Cerebellar cortex (tissue), 1 donor: ENCODE results near the gene GALNT4.

Source experiments
- DNase-seq: peaks from one replicate; pipeline ENCODE4 v3.0.0-alpha.2; 2015; ENCODE audit warnings: low spot score

The GALNT4 gene

DNA sequence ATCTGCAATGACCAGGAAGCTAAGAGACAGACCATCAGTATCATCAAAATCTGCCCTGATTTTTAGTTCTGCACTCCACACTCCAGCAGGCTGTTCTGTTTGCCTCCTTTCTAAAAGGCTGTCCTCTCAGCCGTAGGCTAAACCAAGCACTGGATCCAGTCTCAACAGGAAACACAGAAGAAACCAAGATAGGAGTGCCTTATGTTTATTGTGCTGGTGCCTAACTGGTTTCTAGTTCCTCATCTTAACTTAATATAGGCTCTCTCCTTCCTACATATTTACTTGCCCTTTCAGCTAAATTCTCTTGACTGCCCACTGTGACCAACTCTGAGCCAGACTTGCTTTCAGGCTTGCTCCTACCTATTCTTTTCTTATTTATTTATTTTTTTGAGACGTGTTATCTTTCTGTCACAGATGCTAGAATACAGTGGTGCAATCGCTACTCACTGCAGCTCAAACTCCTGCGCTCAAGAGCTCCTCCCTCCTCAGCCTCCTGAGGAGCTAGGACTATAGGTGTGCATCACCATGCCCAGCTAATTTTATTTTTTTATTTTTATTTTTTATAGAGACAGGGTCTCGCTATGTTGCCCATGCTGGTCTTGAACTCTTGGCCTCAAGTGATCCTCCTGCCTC, 30.8 kb downstream of the GALNT4 start:
- no peak for DNase-seq

DNA sequence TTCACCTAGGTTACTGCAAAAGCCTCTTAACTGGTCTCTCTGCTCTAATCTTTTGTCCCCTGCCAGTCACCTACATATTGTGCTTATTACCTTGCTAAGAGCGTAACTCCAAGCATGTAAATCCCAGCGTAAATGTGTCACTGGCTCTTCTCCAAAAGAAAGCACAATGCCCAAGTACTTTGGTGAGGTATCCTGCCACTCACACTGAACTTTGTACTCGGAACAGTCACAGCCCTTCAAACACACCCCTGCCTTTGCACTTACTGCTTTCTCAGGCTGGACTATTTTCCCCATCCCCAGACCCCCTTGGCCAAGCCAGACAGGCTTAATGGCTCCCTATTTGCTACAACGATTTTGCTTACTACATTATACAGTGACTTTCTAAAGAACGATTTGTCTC, 31.7 kb downstream of the GALNT4 start:
- no peak for DNase-seq

DNA sequence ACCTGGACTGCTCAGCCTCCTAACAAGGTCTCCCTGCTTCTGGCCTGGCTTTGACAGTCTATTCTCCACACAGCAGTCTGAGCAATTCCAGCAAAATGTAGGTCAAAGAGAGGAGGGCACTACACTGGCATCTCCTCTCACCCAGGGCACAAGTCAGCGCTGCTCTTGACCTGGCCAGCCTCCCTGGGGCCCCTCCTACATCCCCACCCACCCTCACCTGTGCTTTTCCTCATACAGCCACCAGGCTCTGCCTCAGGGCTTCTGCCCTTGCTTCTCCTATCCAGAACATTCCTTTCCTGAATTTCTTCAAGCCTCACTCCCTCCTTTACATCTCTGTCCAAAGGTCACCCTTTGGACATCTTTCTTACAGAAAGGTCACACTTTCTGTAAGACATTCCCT, 33.7 kb downstream of the GALNT4 start:
- no peak for DNase-seq

DNA sequence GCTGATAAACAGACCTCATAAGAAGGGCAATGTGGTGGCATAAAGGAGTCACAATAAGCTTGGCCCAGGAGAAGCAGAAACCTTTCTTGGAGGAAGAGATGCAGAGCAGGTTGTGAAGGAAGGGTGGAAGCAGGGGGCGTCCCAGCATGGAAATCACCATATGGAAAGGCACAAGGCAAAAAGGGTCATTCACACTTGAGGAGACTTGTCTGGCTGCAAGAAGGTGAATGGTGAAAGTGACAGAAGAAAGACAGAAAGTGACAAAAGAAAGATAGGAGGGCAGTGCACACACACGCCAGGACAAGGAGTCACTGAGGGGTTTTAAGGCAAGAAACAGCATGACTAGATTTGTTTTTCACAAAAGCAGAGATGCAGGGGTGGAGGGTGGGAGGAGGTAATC, 38.3 kb downstream of the GALNT4 start:
- no peak for DNase-seq

DNA sequence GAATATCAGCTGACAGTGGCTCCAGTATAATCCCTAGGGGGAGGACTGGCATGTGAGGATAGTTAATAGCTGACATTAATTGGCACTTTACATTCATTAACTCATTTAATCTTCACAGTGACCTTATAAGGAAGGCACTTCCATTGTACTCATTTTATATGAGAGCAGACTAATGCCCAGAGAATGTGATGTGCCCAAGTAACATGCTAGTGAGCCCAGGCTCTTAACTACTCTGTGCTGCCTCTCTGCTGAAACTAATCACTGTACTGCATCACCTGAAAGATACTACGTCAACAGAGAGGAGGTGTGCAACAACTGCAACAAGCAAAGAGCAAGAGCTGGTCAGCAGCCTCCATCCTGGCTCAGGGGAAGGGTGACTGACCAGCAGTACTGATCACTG, 40.1 kb downstream of the GALNT4 start:
- DNase-seq, result no peak

DNA sequence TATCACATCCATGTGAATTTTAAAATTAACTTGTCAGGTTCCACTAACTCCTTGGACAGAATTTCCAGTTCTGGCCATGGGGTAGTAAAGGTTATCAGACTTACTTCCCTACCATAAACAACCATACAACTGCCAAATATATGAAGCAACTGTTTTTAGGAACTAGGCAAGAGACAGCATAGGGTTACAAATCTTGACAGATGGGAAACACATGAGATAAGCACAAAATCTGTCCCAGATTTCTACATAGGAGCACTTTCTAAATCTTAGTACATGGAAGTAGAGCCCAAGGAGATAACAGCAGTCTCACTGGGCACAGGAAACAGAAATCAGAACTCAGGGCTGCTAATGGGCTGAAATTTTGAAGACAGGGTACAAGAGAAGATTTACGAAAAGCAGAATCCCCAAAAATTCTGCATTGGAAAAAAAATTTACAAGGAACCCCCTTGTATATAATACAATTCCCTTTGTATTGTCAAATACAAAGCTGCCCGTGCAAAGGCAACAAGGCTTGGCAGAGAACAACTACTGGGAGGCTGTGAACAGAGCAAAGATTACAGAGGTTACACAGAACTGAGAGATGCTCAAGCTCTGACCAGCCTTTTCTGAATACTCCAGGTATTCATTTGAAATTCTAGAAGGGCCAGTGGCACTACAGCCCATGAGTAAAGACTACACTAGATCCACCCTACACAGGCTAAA, 43.2 kb downstream of the GALNT4 start:
- DNase-seq, result no peak

DNA sequence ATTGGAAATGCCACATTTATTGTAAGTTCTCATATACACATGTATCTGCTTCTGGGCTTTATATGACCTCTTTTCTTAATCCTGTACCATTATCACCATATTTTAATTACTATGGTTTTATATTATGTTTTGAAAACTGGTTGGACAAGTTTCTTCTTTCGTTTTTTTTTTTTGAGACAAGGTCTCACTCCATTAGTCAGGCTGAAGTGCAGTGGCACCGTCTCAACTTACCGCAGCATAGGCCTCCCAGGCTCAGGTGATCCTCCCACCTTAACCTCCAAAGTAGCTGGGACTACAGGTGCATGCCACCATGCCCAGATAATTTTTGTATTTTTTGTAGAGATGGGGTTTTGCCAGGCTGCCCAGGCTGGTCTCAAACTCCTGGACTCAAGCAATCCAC, 44.6 kb downstream of the GALNT4 start:
- DNase-seq, result no peak

DNA sequence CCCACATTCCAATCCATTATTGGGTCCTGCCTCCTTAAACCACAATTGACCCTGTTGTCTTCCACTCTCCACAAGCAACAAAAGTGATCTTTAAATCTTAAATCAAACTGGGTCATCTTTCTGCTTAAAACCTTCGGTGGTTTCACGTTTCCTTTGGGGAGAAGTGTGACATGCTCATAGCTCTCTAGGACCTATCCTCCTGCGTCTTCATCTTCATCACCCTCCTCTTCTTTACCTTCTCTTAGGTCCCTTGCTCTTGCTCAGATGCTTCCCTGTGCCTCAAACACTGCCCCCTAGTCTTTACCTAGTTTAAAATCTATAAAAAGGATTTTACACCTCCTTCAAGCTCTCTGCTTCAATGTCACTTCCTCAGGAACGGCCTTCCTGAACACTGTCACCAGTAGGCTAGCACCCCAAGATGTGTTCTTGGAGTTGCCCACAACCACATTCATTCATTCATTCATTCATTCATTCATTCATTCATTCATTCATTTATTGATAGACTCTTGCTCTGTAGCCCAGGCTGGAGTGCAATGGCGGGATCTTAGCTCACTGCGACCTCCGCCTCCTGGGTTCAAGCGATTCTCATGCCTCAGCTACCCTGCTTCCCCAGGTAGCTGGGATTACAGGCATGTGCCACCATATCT, 46.8 kb downstream of the GALNT4 start:
- no peak for DNase-seq

DNA sequence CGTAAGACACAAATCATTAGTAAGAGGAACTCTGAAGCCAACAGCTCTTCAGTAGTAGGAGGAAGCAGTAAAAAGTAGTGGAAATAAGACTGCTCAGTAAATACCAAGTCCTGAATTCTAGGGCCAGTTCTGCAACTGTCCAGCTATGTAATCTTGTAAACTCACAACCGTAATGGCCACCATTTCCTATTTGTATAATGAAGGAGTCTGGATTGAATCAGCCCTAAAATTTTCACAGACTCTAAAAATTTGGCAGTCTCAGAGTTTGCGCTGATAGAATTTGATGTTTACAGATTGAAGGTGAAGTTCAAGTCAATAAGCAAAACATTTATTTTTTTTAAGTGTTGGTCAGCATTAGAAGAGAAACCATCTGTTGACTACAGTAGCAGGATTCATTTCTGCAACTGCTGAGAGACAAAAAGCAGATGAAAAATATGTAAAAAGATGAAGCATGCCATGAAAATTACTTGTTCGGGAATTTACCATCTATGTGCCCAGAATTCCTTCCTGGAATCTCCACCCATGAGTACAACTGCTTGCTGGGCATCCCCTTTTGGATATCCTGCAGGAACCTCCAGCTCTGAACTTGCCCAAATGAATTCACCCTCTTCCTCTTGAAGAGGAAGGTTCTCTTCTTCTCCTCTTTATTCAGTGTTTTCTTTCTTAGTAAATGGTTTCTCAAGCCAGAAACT, 47.5 kb downstream of the GALNT4 start:
- no peak for DNase-seq

DNA sequence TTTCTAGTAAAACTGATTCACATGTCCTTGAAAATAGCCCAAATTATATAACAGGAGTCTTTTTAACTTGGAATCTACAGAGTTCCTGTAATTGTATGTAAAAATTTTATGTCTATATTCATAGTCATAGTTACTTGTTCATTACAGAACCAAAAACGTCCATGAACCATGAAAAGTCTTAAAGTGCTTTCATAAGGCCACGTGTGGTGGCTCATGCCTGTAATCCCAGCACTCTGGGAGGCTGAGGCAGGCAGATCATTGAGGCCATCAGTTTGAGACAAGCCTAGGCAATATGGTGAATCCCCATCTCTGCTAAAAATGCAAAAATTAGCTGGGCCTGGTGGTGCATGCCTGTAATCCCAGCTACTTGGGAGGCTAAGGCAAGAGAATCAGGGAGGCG, 48.4 kb downstream of the GALNT4 start:
- no peak for DNase-seq

DNA sequence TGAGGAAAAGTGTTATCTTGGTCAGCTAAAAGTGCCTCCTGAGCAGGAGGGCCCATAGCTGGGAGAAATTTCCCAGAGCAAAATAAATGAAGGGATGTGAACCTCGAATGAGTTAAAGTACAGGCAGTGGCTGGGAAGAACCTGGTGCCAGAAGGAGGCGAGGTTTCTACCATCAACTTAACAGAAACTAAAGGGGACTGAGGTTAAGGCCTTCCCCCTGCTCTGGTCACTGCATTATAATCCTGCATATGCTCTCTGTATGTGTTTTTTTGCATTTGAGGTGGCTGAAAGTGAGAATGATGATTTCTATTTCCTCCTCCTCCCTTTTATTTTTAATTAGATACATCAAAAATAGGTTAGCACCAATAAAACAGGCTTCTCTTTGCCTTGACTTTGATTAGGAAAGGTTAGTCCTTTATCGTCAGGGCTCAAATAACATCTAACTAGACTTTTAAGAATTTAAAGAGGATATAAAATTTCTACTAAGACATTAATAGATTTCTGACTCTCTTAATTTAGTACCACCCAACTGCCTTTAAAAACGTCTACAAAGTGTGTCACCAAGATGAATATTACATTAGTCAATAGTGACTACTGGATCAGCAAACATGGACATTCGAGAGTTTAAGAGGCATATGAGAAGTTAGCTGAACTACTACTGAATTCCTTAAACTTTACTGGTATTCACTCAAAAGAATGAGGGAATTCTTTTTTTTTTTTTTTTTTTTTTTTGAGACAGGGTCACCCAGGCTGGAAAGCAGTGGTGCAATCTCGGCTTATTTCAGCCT, 49.2 kb downstream of the GALNT4 start:
- DNase-seq, result no peak

DNA sequence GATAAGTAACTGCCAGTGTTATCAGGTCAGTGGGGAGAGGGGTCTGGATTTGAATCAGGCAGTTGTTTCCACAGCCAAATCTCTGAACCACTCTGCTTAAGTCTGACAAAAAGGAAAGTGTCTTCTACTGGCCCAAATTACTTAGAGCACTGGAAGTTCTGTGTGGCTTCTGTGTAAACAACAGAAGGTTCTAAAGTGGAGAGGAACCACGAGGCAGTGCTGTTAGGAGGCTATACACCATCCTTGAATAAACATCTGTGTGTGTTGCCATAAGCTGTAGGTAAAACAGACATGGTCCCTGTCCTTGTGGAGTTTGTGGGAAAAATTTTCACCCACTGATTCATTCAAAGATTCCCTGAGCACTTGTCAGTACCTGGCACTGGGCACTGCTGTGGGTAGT, 50.0 kb downstream of the GALNT4 start:
- no peak for DNase-seq
